Measurements from ENCODE around the gene TENM3.

DNA sequence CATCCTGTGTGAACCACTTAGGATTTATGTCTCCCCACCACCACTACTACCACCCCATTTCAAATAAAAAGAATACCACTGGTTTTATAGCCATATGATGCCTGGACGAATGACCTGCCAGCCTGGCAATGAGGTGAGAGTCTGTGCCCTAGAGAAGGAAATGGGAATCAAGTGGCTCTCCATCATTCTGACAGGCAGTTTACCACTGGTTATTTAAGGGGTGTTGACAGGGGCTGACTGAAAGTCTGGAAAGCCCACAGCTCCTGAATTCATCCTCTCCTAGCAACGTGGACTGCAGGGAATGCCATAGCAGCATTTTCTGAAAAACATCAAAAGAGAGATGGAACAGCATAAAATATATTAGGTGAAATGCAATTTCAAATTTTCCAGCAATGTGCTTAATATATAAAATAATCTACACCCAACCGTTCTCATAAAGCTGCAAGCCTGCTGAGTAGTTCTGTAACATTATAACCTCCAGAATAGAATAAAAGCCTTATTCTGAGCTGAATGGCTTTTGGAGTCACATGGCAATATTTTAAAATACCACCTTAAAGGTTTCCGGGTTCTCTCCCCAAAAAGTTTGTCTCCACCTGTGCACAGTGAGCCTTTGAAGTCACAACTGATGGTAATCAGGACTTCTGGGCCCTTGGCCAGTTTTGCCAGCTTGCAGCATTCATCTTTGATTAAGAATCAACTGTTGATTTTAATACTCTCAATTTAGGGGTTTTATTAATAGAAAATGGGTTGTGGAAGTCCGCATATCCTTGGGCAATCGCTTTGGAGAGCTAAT, 552.4 kb downstream of the TENM3 start:
- TF ChIP-seq GATA3 (IDR thresholded peaks at IDR 0.05; ENCODE audit: low read depth, low read length) (no peak), GATA2 (IDR thresholded peaks at IDR 0.05; ENCODE audit: low read depth, low read length) (peak; percentile 58)

Data from SH-SY5Y (cell line).